ENCODE data around the gene NUDCD2. TPM values are rescaled to one million over a fixed set of nuclear protein-coding genes. Genes with fewer than 3 reads are reported as not detected.
A peak's percentile ranks its signal among the peaks of the same experiment; 100 is the strongest.

The NUDCD2 gene
- total and polyA plus RNA-seq, 9 of the 15 experiments (the other 6 are each of a cell fraction or from before 2014, with no cell fraction given), result 14.6 to 76.9 (median 32.5) TPM

DNA sequence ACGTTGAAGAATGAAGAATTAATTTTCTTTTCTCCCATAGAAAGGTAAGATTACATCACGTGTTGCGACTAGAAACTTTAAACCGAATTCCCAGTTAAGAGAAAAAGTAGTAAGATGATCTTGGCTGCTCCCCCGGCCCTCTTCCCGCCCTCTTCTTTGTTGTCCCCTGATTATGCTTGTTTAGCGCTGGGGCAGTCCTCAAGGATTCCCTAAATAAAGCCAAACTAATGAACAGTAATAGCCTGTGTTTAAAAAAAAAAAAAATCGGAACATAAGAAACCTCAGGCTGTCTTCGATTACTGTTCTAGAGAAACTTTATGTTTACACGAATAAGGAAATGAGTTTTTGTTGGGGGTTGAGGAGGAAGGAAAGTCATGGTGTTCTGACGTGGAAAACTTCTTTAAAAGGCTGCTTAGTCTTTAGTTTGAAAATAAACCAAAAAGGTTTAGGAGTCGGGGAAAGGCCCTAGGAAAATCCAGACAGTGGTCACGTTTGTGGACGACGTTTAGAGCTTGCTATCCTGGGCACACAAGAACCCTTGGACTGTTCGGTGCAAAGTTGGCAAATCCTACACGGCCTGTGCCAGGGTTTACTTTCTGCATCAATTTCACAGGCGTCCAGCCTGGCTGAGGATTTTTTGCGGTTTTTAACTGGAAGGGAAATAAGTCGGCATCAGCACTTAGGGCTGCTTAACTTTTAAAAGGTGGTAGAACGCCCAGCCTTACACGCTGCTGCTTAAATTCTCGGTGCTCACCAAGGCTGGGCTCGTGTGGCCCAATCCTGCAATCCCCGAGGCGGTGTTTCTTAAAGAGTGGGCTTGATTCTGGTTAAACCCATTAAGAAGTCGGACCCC is 44.4 kb upstream of the NUDCD2 start (continued):
- TF ChIP-seq, protein P1, sequence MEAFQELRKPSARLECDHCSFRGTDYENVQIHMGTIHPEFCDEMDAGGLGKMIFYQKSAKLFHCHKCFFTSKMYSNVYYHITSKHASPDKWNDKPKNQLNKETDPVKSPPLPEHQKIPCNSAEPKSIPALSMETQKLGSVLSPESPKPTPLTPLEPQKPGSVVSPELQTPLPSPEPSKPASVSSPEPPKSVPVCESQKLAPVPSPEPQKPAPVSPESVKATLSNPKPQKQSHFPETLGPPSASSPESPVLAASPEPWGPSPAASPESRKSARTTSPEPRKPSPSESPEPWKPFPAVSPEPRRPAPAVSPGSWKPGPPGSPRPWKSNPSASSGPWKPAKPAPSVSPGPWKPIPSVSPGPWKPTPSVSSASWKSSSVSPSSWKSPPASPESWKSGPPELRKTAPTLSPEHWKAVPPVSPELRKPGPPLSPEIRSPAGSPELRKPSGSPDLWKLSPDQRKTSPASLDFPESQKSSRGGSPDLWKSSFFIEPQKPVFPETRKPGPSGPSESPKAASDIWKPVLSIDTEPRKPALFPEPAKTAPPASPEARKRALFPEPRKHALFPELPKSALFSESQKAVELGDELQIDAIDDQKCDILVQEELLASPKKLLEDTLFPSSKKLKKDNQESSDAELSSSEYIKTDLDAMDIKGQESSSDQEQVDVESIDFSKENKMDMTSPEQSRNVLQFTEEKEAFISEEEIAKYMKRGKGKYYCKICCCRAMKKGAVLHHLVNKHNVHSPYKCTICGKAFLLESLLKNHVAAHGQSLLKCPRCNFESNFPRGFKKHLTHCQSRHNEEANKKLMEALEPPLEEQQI (IDR thresholded peaks at IDR 0.05), result no peak
- TF ChIP-seq, protein P2, sequence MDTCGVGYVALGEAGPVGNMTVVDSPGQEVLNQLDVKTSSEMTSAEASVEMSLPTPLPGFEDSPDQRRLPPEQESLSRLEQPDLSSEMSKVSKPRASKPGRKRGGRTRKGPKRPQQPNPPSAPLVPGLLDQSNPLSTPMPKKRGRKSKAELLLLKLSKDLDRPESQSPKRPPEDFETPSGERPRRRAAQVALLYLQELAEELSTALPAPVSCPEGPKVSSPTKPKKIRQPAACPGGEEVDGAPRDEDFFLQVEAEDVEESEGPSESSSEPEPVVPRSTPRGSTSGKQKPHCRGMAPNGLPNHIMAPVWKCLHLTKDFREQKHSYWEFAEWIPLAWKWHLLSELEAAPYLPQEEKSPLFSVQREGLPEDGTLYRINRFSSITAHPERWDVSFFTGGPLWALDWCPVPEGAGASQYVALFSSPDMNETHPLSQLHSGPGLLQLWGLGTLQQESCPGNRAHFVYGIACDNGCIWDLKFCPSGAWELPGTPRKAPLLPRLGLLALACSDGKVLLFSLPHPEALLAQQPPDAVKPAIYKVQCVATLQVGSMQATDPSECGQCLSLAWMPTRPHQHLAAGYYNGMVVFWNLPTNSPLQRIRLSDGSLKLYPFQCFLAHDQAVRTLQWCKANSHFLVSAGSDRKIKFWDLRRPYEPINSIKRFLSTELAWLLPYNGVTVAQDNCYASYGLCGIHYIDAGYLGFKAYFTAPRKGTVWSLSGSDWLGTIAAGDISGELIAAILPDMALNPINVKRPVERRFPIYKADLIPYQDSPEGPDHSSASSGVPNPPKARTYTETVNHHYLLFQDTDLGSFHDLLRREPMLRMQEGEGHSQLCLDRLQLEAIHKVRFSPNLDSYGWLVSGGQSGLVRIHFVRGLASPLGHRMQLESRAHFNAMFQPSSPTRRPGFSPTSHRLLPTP (IDR thresholded peaks at IDR 0.05; ENCODE audit: borderline replicate concordance, extremely low read depth, insufficient read length), result no peak
- no peak for TF ChIP-seq ZNF311 (CRISPR knock-in tag; IDR thresholded peaks at IDR 0.05)
- no peak for TF ChIP-seq ZNF707 (CRISPR knock-in tag; conservative IDR thresholded peaks at IDR 0.05)
- no peak for TF ChIP-seq NCOA6 (IDR thresholded peaks at IDR 0.05)
- TF ChIP-seq, protein P3, sequence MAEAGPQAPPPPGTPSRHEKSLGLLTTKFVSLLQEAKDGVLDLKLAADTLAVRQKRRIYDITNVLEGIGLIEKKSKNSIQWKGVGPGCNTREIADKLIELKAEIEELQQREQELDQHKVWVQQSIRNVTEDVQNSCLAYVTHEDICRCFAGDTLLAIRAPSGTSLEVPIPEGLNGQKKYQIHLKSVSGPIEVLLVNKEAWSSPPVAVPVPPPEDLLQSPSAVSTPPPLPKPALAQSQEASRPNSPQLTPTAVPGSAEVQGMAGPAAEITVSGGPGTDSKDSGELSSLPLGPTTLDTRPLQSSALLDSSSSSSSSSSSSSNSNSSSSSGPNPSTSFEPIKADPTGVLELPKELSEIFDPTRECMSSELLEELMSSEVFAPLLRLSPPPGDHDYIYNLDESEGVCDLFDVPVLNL (CRISPR knock-in tag; IDR thresholded peaks at IDR 0.05; ENCODE audit: low read depth), result no peak
- no peak for TF ChIP-seq SP1 (CRISPR knock-in tag; IDR thresholded peaks at IDR 0.05)
- no peak for TF ChIP-seq TSC22D4 (tag; IDR thresholded peaks at IDR 0.05)
- TF ChIP-seq OTX1 (CRISPR knock-in tag; IDR thresholded peaks at IDR 0.05), result no peak
- TF ChIP-seq TBP (optimal IDR thresholded peaks at IDR 0.05; ENCODE audit: low read depth, low read length), result no peak
- peak; percentile 61 for TF ChIP-seq ZNF316 (IDR thresholded peaks at IDR 0.05)
- TF ChIP-seq SAP30 (IDR thresholded peaks at IDR 0.05; ENCODE audit: borderline replicate concordance, insufficient read depth, low read depth, low read length, poor library complexity, severe bottlenecking), result peak; percentile 34
- TF ChIP-seq, protein P4, sequence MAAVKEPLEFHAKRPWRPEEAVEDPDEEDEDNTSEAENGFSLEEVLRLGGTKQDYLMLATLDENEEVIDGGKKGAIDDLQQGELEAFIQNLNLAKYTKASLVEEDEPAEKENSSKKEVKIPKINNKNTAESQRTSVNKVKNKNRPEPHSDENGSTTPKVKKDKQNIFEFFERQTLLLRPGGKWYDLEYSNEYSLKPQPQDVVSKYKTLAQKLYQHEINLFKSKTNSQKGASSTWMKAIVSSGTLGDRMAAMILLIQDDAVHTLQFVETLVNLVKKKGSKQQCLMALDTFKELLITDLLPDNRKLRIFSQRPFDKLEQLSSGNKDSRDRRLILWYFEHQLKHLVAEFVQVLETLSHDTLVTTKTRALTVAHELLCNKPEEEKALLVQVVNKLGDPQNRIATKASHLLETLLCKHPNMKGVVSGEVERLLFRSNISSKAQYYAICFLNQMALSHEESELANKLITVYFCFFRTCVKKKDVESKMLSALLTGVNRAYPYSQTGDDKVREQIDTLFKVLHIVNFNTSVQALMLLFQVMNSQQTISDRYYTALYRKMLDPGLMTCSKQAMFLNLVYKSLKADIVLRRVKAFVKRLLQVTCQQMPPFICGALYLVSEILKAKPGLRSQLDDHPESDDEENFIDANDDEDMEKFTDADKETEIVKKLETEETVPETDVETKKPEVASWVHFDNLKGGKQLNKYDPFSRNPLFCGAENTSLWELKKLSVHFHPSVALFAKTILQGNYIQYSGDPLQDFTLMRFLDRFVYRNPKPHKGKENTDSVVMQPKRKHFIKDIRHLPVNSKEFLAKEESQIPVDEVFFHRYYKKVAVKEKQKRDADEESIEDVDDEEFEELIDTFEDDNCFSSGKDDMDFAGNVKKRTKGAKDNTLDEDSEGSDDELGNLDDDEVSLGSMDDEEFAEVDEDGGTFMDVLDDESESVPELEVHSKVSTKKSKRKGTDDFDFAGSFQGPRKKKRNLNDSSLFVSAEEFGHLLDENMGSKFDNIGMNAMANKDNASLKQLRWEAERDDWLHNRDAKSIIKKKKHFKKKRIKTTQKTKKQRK (IDR thresholded peaks at IDR 0.05; ENCODE audit: borderline replicate concordance, low read depth, low read length), result no peak
- no peak for TF ChIP-seq GATAD2A (IDR thresholded peaks at IDR 0.05)
- peak; percentile 24; the same call in 1 of the 2 replicates for TF ChIP-seq C11orf30 (IDR thresholded peaks at IDR 0.05; ENCODE audit: low read depth)
- no peak for TF ChIP-seq CBX8 (IDR thresholded peaks at IDR 0.05; ENCODE audit: borderline replicate concordance, extremely low read depth, low read depth, low read length, poor library complexity, severe bottlenecking)

Data from K562 (cell line).